Measurements from ENCODE around the gene ARFGEF3.

Gene ARFGEF3

GRCh38 chr6:138374230-138374629 is 212.5 kb downstream of the ARFGEF3 start:
- DNase-seq = no peak

- no peak for DNase-seq
These were observed 213.1 kb downstream of the ARFGEF3 start for GRCh38 chr6:138374815-138375214.

GRCh38 chr6:138377042-138377441 is 215.3 kb downstream of the ARFGEF3 start:
- DNase-seq = no peak

- DNase-seq = no peak
These were observed 216.1 kb downstream of the ARFGEF3 start, which contains the start of gene SMIM28 for GRCh38 chr6:138377844-138378243. TSS of gene SMIM28 (plus strand) at chr6:138377905. CDS start at chr6:138378073, 168 bp downstream.

- DNase-seq = no peak
These were observed 216.7 kb downstream of the ARFGEF3 start for GRCh38 chr6:138378463-138378862.

GRCh38 chr6:138382498-138383265 is 220.9 kb downstream of the ARFGEF3 start:
- DNase-seq = no peak

- DNase-seq = peak; percentile 91
These were observed 222.0 kb downstream of the ARFGEF3 start for GRCh38 chr6:138383776-138384175.

GRCh38 chr6:138386897-138387296 is 225.2 kb downstream of the ARFGEF3 start:
- DNase-seq = no peak

GRCh38 chr6:138387577-138388368 is 226.0 kb downstream of the ARFGEF3 start:
- no peak for DNase-seq

- DNase-seq = no peak
These were observed 227.8 kb downstream of the ARFGEF3 start for GRCh38 chr6:138389551-138389950.
